AG04449 (cell line): Measurements from ENCODE around the gene PCED1B.

Experiments used
- CTCF ChIA-PET: fragments of 350-600 bp; formaldehyde crosslinking; extraction: SDS; loops from one replicate; lab custom pipeline; 2021; ENCODE audit warnings: antibody characterized with exemption; lab: Yijun Ruan, JAX
- POLR2A ChIA-PET: fragments of 400-600, 350-600 bp; formaldehyde crosslinking; extraction: SDS; loops from one replicate; lab custom pipeline; 2020; ENCODE audit warnings: antibody characterized with exemption, inconsistent platforms; lab: Yijun Ruan, JAX
- DNase-seq: peaks from one replicate; pipeline ENCODE4 v3.0.0-alpha.2; 2010; ENCODE audit warnings: low read depth, low spot score
- H3K4me3 ChIP-seq: 2 replicates; pipeline ENCODE4 v1.5.1; 2011; ENCODE audit warnings: low read depth, mild to moderate bottlenecking, control low read depth, low read length
- TF ChIP-seq, protein P1 (sequence below): IDR thresholded peaks from one replicate; pipeline ENCODE4 v1.5.1; 2011; ENCODE audit warnings: mild to moderate bottlenecking, moderate library complexity, low read length, control low read depth, inconsistent platforms; ENCODE audit not compliant: insufficient read depth; ENCODE audit errors: missing control alignments

The PCED1B gene

DNA sequence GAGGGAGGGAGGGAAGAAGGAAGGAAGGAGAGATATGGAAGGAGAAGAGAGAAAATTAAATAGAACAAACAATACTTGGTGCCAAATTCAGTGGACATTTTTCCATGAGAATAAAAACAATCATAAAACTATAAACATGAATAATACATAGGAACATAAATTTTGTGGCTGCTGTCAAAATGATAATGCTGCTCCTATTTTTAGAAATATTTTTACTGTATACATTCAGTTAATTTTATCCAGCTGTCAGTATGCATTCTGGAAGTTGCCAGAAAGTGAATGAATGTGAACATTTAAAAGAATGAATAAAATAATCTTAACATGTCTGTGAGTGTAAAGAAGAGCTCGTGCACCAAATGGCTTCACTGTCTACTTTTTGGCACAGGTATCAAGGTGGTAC, 13.9 kb upstream of the PCED1B start:
- no peak for DNase-seq
- ChIA-PET CTCF (no interaction called here), POLR2A (no interaction called here)
- no peak overlapping the region for H3K4me3 ChIP-seq
- TF ChIP-seq, protein P1, sequence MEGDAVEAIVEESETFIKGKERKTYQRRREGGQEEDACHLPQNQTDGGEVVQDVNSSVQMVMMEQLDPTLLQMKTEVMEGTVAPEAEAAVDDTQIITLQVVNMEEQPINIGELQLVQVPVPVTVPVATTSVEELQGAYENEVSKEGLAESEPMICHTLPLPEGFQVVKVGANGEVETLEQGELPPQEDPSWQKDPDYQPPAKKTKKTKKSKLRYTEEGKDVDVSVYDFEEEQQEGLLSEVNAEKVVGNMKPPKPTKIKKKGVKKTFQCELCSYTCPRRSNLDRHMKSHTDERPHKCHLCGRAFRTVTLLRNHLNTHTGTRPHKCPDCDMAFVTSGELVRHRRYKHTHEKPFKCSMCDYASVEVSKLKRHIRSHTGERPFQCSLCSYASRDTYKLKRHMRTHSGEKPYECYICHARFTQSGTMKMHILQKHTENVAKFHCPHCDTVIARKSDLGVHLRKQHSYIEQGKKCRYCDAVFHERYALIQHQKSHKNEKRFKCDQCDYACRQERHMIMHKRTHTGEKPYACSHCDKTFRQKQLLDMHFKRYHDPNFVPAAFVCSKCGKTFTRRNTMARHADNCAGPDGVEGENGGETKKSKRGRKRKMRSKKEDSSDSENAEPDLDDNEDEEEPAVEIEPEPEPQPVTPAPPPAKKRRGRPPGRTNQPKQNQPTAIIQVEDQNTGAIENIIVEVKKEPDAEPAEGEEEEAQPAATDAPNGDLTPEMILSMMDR: no peak

DNA sequence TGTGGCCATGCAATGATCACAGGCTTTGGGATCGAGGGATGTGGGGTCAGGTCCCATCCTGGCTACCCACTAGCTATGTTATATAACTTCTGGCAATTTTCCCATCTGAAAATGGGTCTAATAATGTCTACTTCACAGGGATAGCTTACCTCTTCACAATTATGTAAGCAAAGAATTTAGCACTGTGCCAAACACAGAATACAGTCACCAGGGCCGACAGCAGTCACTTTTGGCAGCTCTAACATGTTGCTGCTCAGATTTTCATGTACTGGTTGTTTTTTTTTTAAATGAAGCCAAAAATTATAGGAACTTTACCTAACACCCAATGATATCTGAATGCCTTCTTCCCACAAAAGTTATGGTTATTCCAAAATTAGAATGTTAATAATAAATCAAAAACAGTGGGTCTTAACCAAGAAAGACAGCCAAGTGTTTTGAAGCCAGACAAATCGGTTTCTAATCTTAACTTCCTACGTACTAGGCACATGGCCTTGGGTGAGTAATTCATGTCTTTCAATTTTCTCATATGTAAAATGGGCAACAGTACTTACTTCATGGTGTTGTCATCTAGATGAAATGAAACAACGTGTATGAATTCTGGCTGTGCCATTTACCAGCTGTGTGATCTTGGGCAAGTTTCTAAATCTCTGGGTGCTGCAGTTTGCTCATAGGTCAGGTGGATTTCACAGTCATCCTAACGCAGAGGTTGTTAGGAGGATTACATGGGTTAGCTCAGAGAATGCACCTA, 13.0 kb upstream of the PCED1B start:
- POLR2A ChIA-PET: no interaction called here
- no peak overlapping the region for H3K4me3 ChIP-seq
- CTCF ChIA-PET: no interaction called here
- TF ChIP-seq, protein P1: no peak
- no peak for DNase-seq

DNA sequence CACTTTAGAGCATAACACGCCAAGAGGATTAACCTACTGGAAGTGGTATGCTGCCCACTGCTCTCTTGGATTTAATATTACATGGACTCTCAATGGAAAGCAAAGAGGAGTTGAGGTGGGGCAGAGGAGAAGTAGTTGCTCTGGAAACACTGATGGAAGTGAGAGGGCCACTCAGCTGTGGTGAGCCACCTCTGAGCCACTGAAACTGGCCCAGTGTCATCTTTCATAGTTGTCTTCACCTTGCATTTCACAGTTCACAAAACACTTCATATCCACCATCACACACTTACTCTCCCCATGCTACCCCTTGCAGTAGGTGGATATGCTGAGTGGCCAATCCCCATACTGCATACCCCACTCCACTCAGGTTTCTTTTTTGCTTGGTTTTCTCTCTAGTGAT, 12.2 kb upstream of the PCED1B start:
- no peak overlapping the region for H3K4me3 ChIP-seq
- ChIA-PET POLR2A (interaction anchor here (0.6 kb wide), 1 partner anchor 172 kb away, joined by 3 read pairs; no protein-coding TSS in a partner anchor), CTCF (interaction anchor here (0.7 to 4.8 kb wide), 2 partner anchors 11 to 34 kb away, joined by 5 to 29 read pairs; no protein-coding TSS in a partner anchor)
- TF ChIP-seq, protein P1: no peak
- DNase-seq: no peak

DNA sequence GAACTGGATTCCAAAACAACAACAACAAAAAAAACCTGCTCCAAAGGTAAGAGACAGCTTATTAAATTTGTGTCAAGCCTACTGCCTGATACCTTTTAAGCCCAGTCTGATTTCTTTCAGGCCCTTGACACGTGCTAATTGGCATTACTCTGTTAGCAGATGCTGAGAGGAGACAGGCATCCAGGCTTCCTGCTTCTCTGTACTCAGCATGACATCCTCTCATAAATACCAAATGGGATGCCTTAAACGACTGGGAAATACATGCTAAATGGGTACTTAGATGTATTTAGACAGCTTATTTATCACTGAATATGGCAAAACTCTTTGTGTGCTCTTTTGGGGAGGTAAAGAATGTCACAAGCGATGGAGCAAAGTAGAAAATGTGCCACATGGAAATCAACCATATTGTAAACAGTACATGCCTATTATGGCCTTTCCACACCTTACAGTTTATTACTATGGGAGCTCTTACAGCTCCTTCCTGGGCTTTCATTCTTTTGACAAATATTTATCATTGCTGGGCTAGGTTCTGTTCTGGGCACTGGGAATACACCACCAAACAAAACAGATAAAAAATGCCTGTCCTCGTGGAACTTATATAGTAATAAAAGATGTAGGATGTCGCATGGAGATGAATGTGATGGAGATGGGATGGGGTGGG, 11.5 kb upstream of the PCED1B start:
- no peak for DNase-seq
- POLR2A ChIA-PET: interaction anchor here (0.5 to 0.7 kb wide), 3 partner anchors 12 to 330 kb away, joined by 3 read pairs; partner anchors contain the start of gene AMIGO2
- TF ChIP-seq, protein P1: no peak
- CTCF ChIA-PET: interaction anchor here (0.7 to 4.8 kb wide), 2 partner anchors 11 to 35 kb away, joined by 5 to 29 read pairs; no protein-coding TSS in a partner anchor
- H3K4me3 ChIP-seq: no peak overlapping the region

DNA sequence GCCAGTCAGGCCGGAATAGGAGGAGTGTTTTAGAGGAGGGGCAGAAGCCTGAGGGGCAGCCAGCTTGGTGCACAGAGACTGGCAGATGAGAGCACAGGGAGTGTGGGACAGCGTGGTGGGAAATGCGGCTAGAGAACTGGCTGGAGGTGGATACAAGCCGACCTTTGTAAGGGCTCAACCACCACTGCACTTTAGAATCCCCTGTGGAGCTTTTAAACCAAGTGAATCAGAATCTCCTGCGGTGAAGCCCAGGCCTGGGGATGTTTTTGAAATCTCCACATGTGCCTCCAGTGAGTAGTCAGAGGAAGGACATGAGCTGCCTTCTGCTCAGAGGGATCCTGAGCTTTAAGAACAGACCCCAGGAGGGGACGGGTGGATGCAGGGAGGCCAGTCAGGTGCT, 10.9 kb upstream of the PCED1B start:
- ChIA-PET CTCF (interaction anchor here (1.2 to 4.8 kb wide), 2 partner anchors 15 to 35 kb away, joined by 3 to 29 read pairs; no protein-coding TSS in a partner anchor), POLR2A (interaction anchor here (0.5 to 0.7 kb wide), 2 partner anchors 11 to 329 kb away, joined by 3 read pairs; partner anchors contain the start of gene AMIGO2)

More for the DNA sequence above, 10.9 kb upstream of the PCED1B start:
- TF ChIP-seq, protein P1: no peak
- no peak overlapping the region for H3K4me3 ChIP-seq
- no peak for DNase-seq
